Neural cell (in vitro differentiated cells): ENCODE data around the gene ANKRD29. TPM values are rescaled to one million over a fixed set of nuclear protein-coding genes. Genes with fewer than 3 reads are reported as not detected.

Experiments
- H2AFZ ChIP-seq: fragments of 200-600, 300-800 bp; sonication (generic), shearing (Covaris generic); 2 replicates; pipeline ENCODE4 v1.6.0; 2014; ENCODE audit warnings: low read depth, mild to moderate bottlenecking, antibody characterized with exemption, low read length, moderate library complexity
- H3F3A ChIP-seq: fragments of 200-600 bp; shearing (Covaris generic); 2 replicates; pipeline ENCODE4 v1.6.1; 2016; ENCODE audit warnings: mild to moderate bottlenecking, moderate library complexity, mixed read lengths, antibody characterized with exemption, low read length; ENCODE audit not compliant: insufficient read depth, poor library complexity, severe bottlenecking
- H3K27ac ChIP-seq: fragments of 200-600, 300-800 bp; sonication (generic), shearing (Covaris generic); 2 replicates; pipeline ENCODE4 v1.5.1; 2014; ENCODE audit warnings: mild to moderate bottlenecking, low read length, moderate library complexity
- H3K27me3 ChIP-seq: fragments of 300-800, 200-600 bp; sonication (generic), shearing (Covaris generic); 2 replicates; pipeline ENCODE4 v1.6.0; 2014; ENCODE audit warnings: mild to moderate bottlenecking, low read depth, low read length, moderate library complexity; ENCODE audit not compliant: insufficient read depth
- H3K36me3 ChIP-seq: fragments of 300-800, 200-600 bp; sonication (generic), shearing (Covaris generic); 2 replicates; pipeline ENCODE4 v1.5.1; 2014; ENCODE audit warnings: mild to moderate bottlenecking, antibody characterized with exemption, low read length, moderate library complexity; ENCODE audit not compliant: insufficient read depth
- H3K4me2 ChIP-seq: fragments of 300-800, 200-600 bp; sonication (generic), shearing (Covaris generic); 2 replicates; pipeline ENCODE4 v1.6.0; 2014; ENCODE audit warnings: mild to moderate bottlenecking, low read length
- H3K4me3 ChIP-seq: fragments of 300-800, 200-600 bp; sonication (generic), shearing (Covaris generic); 2 replicates; pipeline ENCODE4 v1.5.1; 2014; ENCODE audit warnings: mild to moderate bottlenecking, low read length, moderate library complexity
- H3K79me2 ChIP-seq: fragments of 200-600 bp; shearing (Covaris generic); replicated peaks from 2 replicates; pipeline ENCODE4 v1.6.0; 2014; ENCODE audit warnings: mild to moderate bottlenecking, low read length, moderate library complexity; ENCODE audit not compliant: insufficient read depth
- H3K9ac ChIP-seq: fragments of 300-800, 200-600 bp; sonication (generic), shearing (Covaris generic); 2 replicates; pipeline ENCODE4 v1.6.1; 2016; ENCODE audit warnings: mild to moderate bottlenecking, low read length, mixed read lengths
- H3K9me2 ChIP-seq: fragments of 200-600 bp; shearing (Covaris generic); 2 replicates; pipeline ENCODE4 v1.6.1; 2016; ENCODE audit warnings: mild to moderate bottlenecking, low read length, mixed read lengths; ENCODE audit not compliant: insufficient read depth
- H3K9me3 ChIP-seq: fragments of 200-600, 300-800 bp; sonication (generic), shearing (Covaris generic); 2 replicates; pipeline ENCODE4 v1.6.1; 2016; ENCODE audit warnings: mild to moderate bottlenecking, mixed run types, low read length, moderate library complexity, mixed read lengths
- H4K20me1 ChIP-seq: fragments of 200-600 bp; shearing (Covaris generic); 2 replicates; pipeline ENCODE4 v1.6.1; 2016; ENCODE audit warnings: mild to moderate bottlenecking, mixed run types; ENCODE audit not compliant: insufficient read depth
- EP300 ChIP-seq: fragments of 450-650 bp; conservative IDR thresholded peaks from 2 replicates; pipeline ENCODE4 v1.6.1; 2014; ENCODE audit warnings: antibody characterized with exemption, mild to moderate bottlenecking, moderate library complexity; ENCODE audit not compliant: poor library complexity, severe bottlenecking
- EZH2 ChIP-seq: fragments of 200-600, 300-800 bp; shearing (Covaris generic), sonication (generic); IDR thresholded peaks from 2 replicates; pipeline ENCODE4 v1.6.1; 2014; ENCODE audit warnings: antibody characterized with exemption, low read length, borderline replicate concordance, mild to moderate bottlenecking; ENCODE audit not compliant: insufficient read depth, poor library complexity, severe bottlenecking
- MXI1 ChIP-seq: fragments of 450-650 bp; conservative IDR thresholded peaks from 2 replicates; pipeline ENCODE4 v1.6.1; 2014; ENCODE audit warnings: antibody characterized with exemption, mild to moderate bottlenecking; ENCODE audit not compliant: poor library complexity, severe bottlenecking
- POLR2AphosphoS5 ChIP-seq: IDR thresholded peaks from 2 replicates; pipeline ENCODE4 v1.6.1; 2012
- RAD21 ChIP-seq: fragments of 450-650 bp; conservative IDR thresholded peaks from 2 replicates; pipeline ENCODE4 v1.6.1; 2014; ENCODE audit warnings: antibody characterized with exemption, mild to moderate bottlenecking, moderate library complexity
- REST ChIP-seq: IDR thresholded peaks from 2 replicates; pipeline ENCODE4 v1.6.1; 2012; ENCODE audit warnings: borderline replicate concordance
- SMC3 ChIP-seq: fragments of 450-650 bp; conservative IDR thresholded peaks from 2 replicates; pipeline ENCODE4 v1.6.1; 2014; ENCODE audit warnings: antibody characterized with exemption, mild to moderate bottlenecking, moderate library complexity; ENCODE audit not compliant: poor library complexity
- TAF1 ChIP-seq: IDR thresholded peaks from 2 replicates; pipeline ENCODE4 v1.6.1; 2012; ENCODE audit warnings: low read depth
- polyA plus RNA-seq: library from polyadenylated mRNA; depleted of rRNA; stranded (reverse); fragments of >200 nt; gene quantifications from 2 replicates; pipeline ENCODE4 v1.2.3, GENCODE V29; 2014
- TF ChIP-seq, protein P1 (sequence below): fragments of 450-650 bp; IDR thresholded peaks from 2 replicates; pipeline ENCODE4 v1.5.1; 2014; ENCODE audit warnings: antibody characterized with exemption, mild to moderate bottlenecking, moderate library complexity; ENCODE audit not compliant: poor library complexity, severe bottlenecking

ANKRD29 gene
- polyA plus RNA-seq, 1 donor from 2014 or later = 4.9 TPM

DNA sequence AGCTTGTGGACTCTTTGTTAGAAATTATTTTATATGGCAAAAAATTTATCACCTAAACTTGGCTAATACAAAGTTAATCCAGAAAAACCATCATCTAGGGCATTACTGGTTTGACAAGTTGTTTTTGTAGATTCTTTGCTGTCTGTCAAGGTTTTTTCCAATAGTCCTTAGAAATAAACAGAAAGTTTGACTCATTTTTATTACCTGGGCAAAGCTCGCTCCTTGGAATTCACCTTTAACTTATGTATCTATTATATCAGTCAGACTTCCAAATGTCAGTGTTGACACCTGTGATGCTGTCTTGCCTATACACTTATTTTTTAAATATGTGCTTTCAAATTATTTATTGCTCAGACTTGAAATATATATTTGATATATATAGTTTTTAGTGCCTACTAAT lies 48.2 kb upstream of the ANKRD29 start:
- no peaks in the 10 kb centered on the region for H3K9me3 ChIP-seq
- H3F3A ChIP-seq = no peaks in the 10 kb centered on the region
- no peak overlapping the region for H2AFZ ChIP-seq
- H4K20me1 ChIP-seq = no peaks in the 10 kb centered on the region
- no peaks in the 10 kb centered on the region for H3K9me2 ChIP-seq
- TF ChIP-seq, protein P1, sequence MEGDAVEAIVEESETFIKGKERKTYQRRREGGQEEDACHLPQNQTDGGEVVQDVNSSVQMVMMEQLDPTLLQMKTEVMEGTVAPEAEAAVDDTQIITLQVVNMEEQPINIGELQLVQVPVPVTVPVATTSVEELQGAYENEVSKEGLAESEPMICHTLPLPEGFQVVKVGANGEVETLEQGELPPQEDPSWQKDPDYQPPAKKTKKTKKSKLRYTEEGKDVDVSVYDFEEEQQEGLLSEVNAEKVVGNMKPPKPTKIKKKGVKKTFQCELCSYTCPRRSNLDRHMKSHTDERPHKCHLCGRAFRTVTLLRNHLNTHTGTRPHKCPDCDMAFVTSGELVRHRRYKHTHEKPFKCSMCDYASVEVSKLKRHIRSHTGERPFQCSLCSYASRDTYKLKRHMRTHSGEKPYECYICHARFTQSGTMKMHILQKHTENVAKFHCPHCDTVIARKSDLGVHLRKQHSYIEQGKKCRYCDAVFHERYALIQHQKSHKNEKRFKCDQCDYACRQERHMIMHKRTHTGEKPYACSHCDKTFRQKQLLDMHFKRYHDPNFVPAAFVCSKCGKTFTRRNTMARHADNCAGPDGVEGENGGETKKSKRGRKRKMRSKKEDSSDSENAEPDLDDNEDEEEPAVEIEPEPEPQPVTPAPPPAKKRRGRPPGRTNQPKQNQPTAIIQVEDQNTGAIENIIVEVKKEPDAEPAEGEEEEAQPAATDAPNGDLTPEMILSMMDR = no peak
- TF ChIP-seq RAD21 (no peak), REST (no peak), TAF1 (no peak), EZH2 (no peak), MXI1 (no peak), SMC3 (no peak), EP300 (no peak), POLR2AphosphoS5 (no peak)
- H3K4me2 ChIP-seq = no peak overlapping the region
- H3K27ac ChIP-seq = no peak overlapping the region
- H3K27me3 ChIP-seq = no peaks in the 10 kb centered on the region
- H3K79me2 ChIP-seq = no peaks in the 10 kb centered on the region
- H3K9ac ChIP-seq = no peak overlapping the region
- no peak overlapping the region for H3K4me3 ChIP-seq
- H3K36me3 ChIP-seq = no peaks in the 10 kb centered on the region

DNA sequence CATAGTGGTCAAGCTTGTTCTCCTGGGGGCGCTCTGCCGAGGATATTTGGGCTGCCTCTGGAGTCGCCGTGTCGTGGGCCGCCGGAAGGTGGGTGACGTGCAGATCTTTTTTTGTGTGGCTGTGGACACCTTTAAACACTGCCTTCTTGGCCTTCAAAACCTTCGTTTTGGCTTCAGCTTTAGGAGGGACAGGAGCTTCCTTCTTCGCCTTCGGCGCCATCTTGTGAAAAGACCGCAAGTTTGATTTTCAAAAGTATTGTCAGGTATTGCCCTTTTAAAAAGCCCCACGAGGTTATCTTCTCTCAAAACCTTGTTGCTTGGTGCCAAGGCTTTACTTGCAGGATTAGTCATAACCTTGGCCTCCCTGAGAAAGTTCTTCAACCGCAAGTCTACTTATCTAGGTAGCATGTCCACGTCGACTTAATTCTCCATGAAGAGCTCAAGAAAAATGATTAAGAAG lies 47.4 kb upstream of the ANKRD29 start:
- Histone ChIP-seq H2AFZ (no peak overlapping the region), H3K27me3 (no peaks in the 10 kb centered on the region)
- no peak for TF ChIP-seq TAF1
- TF ChIP-seq EZH2 = no peak
- TF ChIP-seq EP300 = no peak
- TF ChIP-seq, protein P1 = no peak
- TF ChIP-seq RAD21 = no peak
- no peak for TF ChIP-seq REST
- TF ChIP-seq POLR2AphosphoS5 = no peak
- TF ChIP-seq MXI1 = no peak
- TF ChIP-seq SMC3 = no peak

More for the DNA sequence above, 47.4 kb upstream of the ANKRD29 start:
- Histone ChIP-seq H3K9me3 (no peaks in the 10 kb centered on the region), H3K9ac (no peak overlapping the region), H3K4me3 (no peak overlapping the region), H3K27ac (no peak overlapping the region), H3K79me2 (no peaks in the 10 kb centered on the region), H3K36me3 (no peaks in the 10 kb centered on the region), H4K20me1 (no peaks in the 10 kb centered on the region), H3K4me2 (no peak overlapping the region), H3F3A (no peaks in the 10 kb centered on the region), H3K9me2 (no peaks in the 10 kb centered on the region)
